Measurements from ENCODE around the gene ATL3. TPM values are rescaled to one million over a fixed set of nuclear protein-coding genes. Genes with fewer than 3 reads are reported as not detected.
A peak's percentile ranks its signal among the peaks of the same experiment; 100 is the strongest.

The ATL3 gene
- total RNA-seq, 1 experiment from 2014 or later, result 24.0 TPM

- H3K27ac Mint-ChIP-seq, result peak overlapping the region in 1 of 3 experiments; percentile 80; a peak in 1 of 7 replicates
- Histone ChIP-seq H3K79me1 (ENCODE audit: insufficient read depth, low read depth, low read length, poor library complexity, severe bottlenecking) (no peaks in the 10 kb centered on the region), H4K20me1 (ENCODE audit: control insufficient read depth, insufficient read depth, insufficient read length) (no peaks in the 10 kb centered on the region), H2BK5ac (ENCODE audit: insufficient read length, low read length) (no peak overlapping the region), H3K23me2 (ENCODE audit: insufficient read length, low read depth, low read length, poor library complexity, severe bottlenecking) (no peaks in the 10 kb centered on the region), H3K9ac (ENCODE audit: extremely low read depth, insufficient read length, low read length) (no peak overlapping the region), H2BK120ac (ENCODE audit: low read depth, low read length, poor library complexity, severe bottlenecking) (no peak overlapping the region), H3K4me2 (ENCODE audit: insufficient read depth, insufficient read length, low read length) (no peak overlapping the region), H3K56ac (ENCODE audit: insufficient read length, low read depth, low read length) (no peak overlapping the region), H4K91ac (ENCODE audit: insufficient read length, low read depth, low read length) (no peak overlapping the region), H3K9me3 (ENCODE audit: control insufficient read depth, low read depth, low read length) (no peaks in the 10 kb centered on the region), H3K4ac (ENCODE audit: low read depth, low read length) (no peak overlapping the region), H2BK20ac (ENCODE audit: low read depth, low read length, poor library complexity, severe bottlenecking) (no peak overlapping the region), H2BK15ac (ENCODE audit: low read depth, low read length) (no peak overlapping the region), H3K27me3 (ENCODE audit: insufficient read depth, low read length) (no peaks in the 10 kb centered on the region), H3K27ac (ENCODE audit: insufficient read length, low read depth, low read length) (no peak overlapping the region), H3T11ph (ENCODE audit: low read length) (no peak overlapping the region), H2BK12ac (ENCODE audit: insufficient read length, low read depth, low read length) (no peak overlapping the region), H3K4me1 (ENCODE audit: insufficient read depth, low read length) (no peaks in the 10 kb centered on the region), H4K8ac (replicated peaks; ENCODE audit: insufficient read length, low read depth, low read length) (no peak overlapping the region), H3K18ac (ENCODE audit: insufficient read length, low read depth, low read length) (no peak overlapping the region), H4K5ac (ENCODE audit: insufficient read length, low read depth, low read length) (no peak overlapping the region), H3K23ac (ENCODE audit: insufficient read length, low read depth, low read length) (no peak overlapping the region), H2AK5ac (ENCODE audit: insufficient read length, low read length) (no peak overlapping the region), H3K14ac (ENCODE audit: insufficient read depth, low read length) (no peak overlapping the region), H3K79me2 (ENCODE audit: insufficient read depth, low read length) (no peaks in the 10 kb centered on the region), H2AFZ (ENCODE audit: low read length) (no peak overlapping the region)
- no peak for DNase-seq
- H3K4me3 Mint-ChIP-seq, result no peak overlapping the region; a peak in 1 of 5 replicates
- H3K36me3 Mint-ChIP-seq (ENCODE audit: insufficient read depth in 1 of 3, low read depth in 3 of 3), result no peaks in the 10 kb centered on the region
- TF ChIP-seq, protein P1, sequence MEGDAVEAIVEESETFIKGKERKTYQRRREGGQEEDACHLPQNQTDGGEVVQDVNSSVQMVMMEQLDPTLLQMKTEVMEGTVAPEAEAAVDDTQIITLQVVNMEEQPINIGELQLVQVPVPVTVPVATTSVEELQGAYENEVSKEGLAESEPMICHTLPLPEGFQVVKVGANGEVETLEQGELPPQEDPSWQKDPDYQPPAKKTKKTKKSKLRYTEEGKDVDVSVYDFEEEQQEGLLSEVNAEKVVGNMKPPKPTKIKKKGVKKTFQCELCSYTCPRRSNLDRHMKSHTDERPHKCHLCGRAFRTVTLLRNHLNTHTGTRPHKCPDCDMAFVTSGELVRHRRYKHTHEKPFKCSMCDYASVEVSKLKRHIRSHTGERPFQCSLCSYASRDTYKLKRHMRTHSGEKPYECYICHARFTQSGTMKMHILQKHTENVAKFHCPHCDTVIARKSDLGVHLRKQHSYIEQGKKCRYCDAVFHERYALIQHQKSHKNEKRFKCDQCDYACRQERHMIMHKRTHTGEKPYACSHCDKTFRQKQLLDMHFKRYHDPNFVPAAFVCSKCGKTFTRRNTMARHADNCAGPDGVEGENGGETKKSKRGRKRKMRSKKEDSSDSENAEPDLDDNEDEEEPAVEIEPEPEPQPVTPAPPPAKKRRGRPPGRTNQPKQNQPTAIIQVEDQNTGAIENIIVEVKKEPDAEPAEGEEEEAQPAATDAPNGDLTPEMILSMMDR (conservative IDR thresholded peaks at IDR 0.05), result no peak
- WGBS (ENCODE audit: extremely low coverage, insufficient read length, low lambda C conversion rate), result no CpG with 5 or more reads among the region's 1 CpG
- peaks cover 23 to 33% of the 10 kb centered on the region in 2 experiments for H3K4me1 Mint-ChIP-seq
- no peaks in the 10 kb centered on the region for H3K9me3 Mint-ChIP-seq
- H3K27me3 Mint-ChIP-seq (ENCODE audit: low read depth), result no peaks in the 10 kb centered on the region
Measured at GRCh38 chr11:63621071-63621470, 50.1 kb downstream of the ATL3 start.

All from H9 (cell line).